Endodermal cell (in vitro differentiated cells): ENCODE data around the gene CREB3L2. TPM values are rescaled to one million over a fixed set of nuclear protein-coding genes. Genes with fewer than 3 reads are reported as not detected.

Source experiments
- DNase-seq: peaks from one replicate; pipeline ENCODE4 v3.0.0-alpha.2; 2017
- H3K27ac ChIP-seq: 2 replicates; pipeline ENCODE4 v1.5.1; 2013; ENCODE audit warnings: mild to moderate bottlenecking, low read depth, low read length, moderate library complexity
- H3K27me3 ChIP-seq: 2 replicates; pipeline ENCODE4 v1.6.1; 2013; ENCODE audit warnings: mild to moderate bottlenecking, low read length, moderate library complexity; ENCODE audit not compliant: insufficient read depth, control insufficient read depth, poor library complexity, severe bottlenecking
- H3K36me3 ChIP-seq: 2 replicates; pipeline ENCODE4 v1.7.0; 2013; ENCODE audit warnings: mild to moderate bottlenecking, low read length, moderate library complexity; ENCODE audit not compliant: control insufficient read depth, insufficient read depth
- H3K4me1 ChIP-seq: one replicate; pipeline ENCODE4 v1.7.0; 2013; ENCODE audit warnings: low read length; ENCODE audit not compliant: control insufficient read depth, insufficient read depth
- H3K4me3 ChIP-seq: 2 replicates; pipeline ENCODE4 v1.5.1; 2013; ENCODE audit warnings: mild to moderate bottlenecking, low read length, moderate library complexity
- H3K9ac ChIP-seq: 2 replicates; pipeline ENCODE4 v1.6.1; 2013; ENCODE audit warnings: mild to moderate bottlenecking, low read length, moderate library complexity; ENCODE audit not compliant: poor library complexity, severe bottlenecking; ENCODE audit errors: extremely low read depth
- H3K9me3 ChIP-seq: 2 replicates; pipeline ENCODE4 v1.6.1; 2013; ENCODE audit warnings: mild to moderate bottlenecking, low read length, moderate library complexity; ENCODE audit not compliant: control insufficient read depth
- H3K27ac Mint-ChIP-seq: 2 replicates; pipeline ENCODE4 v1.8.0; 2020; ENCODE audit warnings: mixed read lengths
- H3K27me3 Mint-ChIP-seq: 2 replicates; pipeline ENCODE4 v1.8.0; 2021; ENCODE audit warnings: mild to moderate bottlenecking, mixed read lengths; ENCODE audit not compliant: insufficient read depth
- H3K36me3 Mint-ChIP-seq: 2 replicates; pipeline ENCODE4 v1.8.0; 2020; ENCODE audit warnings: low read depth, mixed read lengths
- H3K4me1 Mint-ChIP-seq: 2 replicates; pipeline ENCODE4 v1.8.0; 2020; ENCODE audit warnings: mixed read lengths
- H3K4me3 Mint-ChIP-seq: 2 replicates; pipeline ENCODE4 v1.8.0; 2020; ENCODE audit warnings: mild to moderate bottlenecking, moderate library complexity, mixed read lengths
- H3K9me3 Mint-ChIP-seq: 2 replicates; pipeline ENCODE4 v1.8.0; 2020; ENCODE audit warnings: mild to moderate bottlenecking, mixed read lengths
- WGBS, 2 experiments: methylation state at CpG; one replicate each; pipeline versions ENCODE4 v1.1.5 to v1.1.7; 2013; ENCODE audit warnings: missing lambda C conversion rate in 2 of 2, mixed read lengths in 1 of 2; ENCODE audit not compliant: insufficient coverage in 1 of 2, insufficient read length in 1 of 2; 5-methylcytosine and 5-hydroxymethylcytosine counted together
- total RNA-seq, 2 donors: library from RNA; stranded (reverse); fragmentation: NEBNext Ultra II Directional in 1 of 2; extraction: Animal tissue kit (Norgen Biotek cat#: 25700) in 1 of 2; gene quantifications; 2 replicates in 1 of 2; 3 replicates in 1 of 2; pipeline ENCODE4 v1.2.1, GENCODE V29; 2021
- TF ChIP-seq, protein P1 (sequence below): fragments of 200-600 bp; sonication (generic); conservative IDR thresholded peaks from 2 replicates; pipeline ENCODE4 v1.5.0; 2021; ENCODE audit warnings: antibody characterized with exemption, mild to moderate bottlenecking

The CREB3L2 gene
- total RNA-seq, 2 donors from 2014 or later = 48.2 to 80.2 TPM

GRCh38 chr7:137967143-137968018 lies 34.5 kb downstream of the CREB3L2 start:
- Histone ChIP-seq H3K4me3 (peak overlapping the region; percentile 4), H3K27me3 (no peaks in the 10 kb centered on the region), H3K4me1 (peaks cover 16% of the 10 kb centered on the region), H3K9ac (peak overlapping the region; percentile 60), H3K9me3 (no peaks in the 10 kb centered on the region), H3K27ac (peak overlapping the region; percentile 27), H3K36me3 (peaks cover 6% of the 10 kb centered on the region)
- WGBS, 2 experiments = 62 to 92% methylated on average over 8 to 12 of the region's 12 CpGs
- Mint-ChIP-seq H3K36me3 (peaks cover 13% of the 10 kb centered on the region), H3K27me3 (no peaks in the 10 kb centered on the region), H3K9me3 (peaks cover 5% of the 10 kb centered on the region), H3K4me1 (peaks cover 42% of the 10 kb centered on the region), H3K27ac (peak overlapping the region; percentile 97), H3K4me3 (peak overlapping the region; percentile 29)
- TF ChIP-seq, protein P1, sequence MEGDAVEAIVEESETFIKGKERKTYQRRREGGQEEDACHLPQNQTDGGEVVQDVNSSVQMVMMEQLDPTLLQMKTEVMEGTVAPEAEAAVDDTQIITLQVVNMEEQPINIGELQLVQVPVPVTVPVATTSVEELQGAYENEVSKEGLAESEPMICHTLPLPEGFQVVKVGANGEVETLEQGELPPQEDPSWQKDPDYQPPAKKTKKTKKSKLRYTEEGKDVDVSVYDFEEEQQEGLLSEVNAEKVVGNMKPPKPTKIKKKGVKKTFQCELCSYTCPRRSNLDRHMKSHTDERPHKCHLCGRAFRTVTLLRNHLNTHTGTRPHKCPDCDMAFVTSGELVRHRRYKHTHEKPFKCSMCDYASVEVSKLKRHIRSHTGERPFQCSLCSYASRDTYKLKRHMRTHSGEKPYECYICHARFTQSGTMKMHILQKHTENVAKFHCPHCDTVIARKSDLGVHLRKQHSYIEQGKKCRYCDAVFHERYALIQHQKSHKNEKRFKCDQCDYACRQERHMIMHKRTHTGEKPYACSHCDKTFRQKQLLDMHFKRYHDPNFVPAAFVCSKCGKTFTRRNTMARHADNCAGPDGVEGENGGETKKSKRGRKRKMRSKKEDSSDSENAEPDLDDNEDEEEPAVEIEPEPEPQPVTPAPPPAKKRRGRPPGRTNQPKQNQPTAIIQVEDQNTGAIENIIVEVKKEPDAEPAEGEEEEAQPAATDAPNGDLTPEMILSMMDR = no peak
- peak; percentile 77 for DNase-seq

GRCh38 chr7:137966641-137967142 lies 35.2 kb downstream of the CREB3L2 start:
- Histone ChIP-seq H3K9ac (peak overlapping the region; percentile 22), H3K4me3 (peak overlapping the region; percentile 4), H3K36me3 (peaks cover 6% of the 10 kb centered on the region), H3K27ac (no peak overlapping the region), H3K4me1 (peaks cover 16% of the 10 kb centered on the region), H3K9me3 (no peaks in the 10 kb centered on the region), H3K27me3 (no peaks in the 10 kb centered on the region)
- Mint-ChIP-seq H3K27me3 (no peaks in the 10 kb centered on the region), H3K27ac (peak overlapping the region; percentile 97), H3K4me3 (peak overlapping the region; percentile 29), H3K9me3 (peaks cover 5% of the 10 kb centered on the region), H3K36me3 (peaks cover 13% of the 10 kb centered on the region), H3K4me1 (peaks cover 47% of the 10 kb centered on the region)
- 91 to 100% methylated on average over 1 to 3 of the region's 4 CpGs for WGBS, 2 experiments
- no peak for DNase-seq
- TF ChIP-seq, protein P1 = no peak

GRCh38 chr7:137965942-137966640 lies 35.8 kb downstream of the CREB3L2 start:
- peaks cover 49% of the 10 kb centered on the region for H3K4me1 Mint-ChIP-seq
- H3K9me3 Mint-ChIP-seq = peaks cover 5% of the 10 kb centered on the region
- peak overlapping the region; percentile 97 for H3K27ac Mint-ChIP-seq
- Histone ChIP-seq H3K9ac (peak overlapping the region; percentile 22), H3K4me3 (peak overlapping the region; percentile 4), H3K36me3 (peaks cover 6% of the 10 kb centered on the region), H3K4me1 (peaks cover 16% of the 10 kb centered on the region), H3K27me3 (no peaks in the 10 kb centered on the region), H3K9me3 (no peaks in the 10 kb centered on the region), H3K27ac (no peak overlapping the region)
- no peak overlapping the region for H3K4me3 Mint-ChIP-seq
- WGBS, 2 experiments = 87 to 100% methylated on average over 2 of the region's 2 CpGs
- peaks cover 13% of the 10 kb centered on the region for H3K36me3 Mint-ChIP-seq
- TF ChIP-seq, protein P1 = peak; percentile 42
- DNase-seq = no peak
- no peaks in the 10 kb centered on the region for H3K27me3 Mint-ChIP-seq
